Fibroblast of peridontal ligament (primary cell): ENCODE data around the gene GDPD5.
A peak's percentile ranks its signal among the peaks of the same experiment; 100 is the strongest.

Experiments used
- DNase-seq: peaks from one replicate; pipeline ENCODE4 v3.0.0-alpha.2; 2010; ENCODE audit errors: extremely low read depth

GDPD5 gene

DNA sequence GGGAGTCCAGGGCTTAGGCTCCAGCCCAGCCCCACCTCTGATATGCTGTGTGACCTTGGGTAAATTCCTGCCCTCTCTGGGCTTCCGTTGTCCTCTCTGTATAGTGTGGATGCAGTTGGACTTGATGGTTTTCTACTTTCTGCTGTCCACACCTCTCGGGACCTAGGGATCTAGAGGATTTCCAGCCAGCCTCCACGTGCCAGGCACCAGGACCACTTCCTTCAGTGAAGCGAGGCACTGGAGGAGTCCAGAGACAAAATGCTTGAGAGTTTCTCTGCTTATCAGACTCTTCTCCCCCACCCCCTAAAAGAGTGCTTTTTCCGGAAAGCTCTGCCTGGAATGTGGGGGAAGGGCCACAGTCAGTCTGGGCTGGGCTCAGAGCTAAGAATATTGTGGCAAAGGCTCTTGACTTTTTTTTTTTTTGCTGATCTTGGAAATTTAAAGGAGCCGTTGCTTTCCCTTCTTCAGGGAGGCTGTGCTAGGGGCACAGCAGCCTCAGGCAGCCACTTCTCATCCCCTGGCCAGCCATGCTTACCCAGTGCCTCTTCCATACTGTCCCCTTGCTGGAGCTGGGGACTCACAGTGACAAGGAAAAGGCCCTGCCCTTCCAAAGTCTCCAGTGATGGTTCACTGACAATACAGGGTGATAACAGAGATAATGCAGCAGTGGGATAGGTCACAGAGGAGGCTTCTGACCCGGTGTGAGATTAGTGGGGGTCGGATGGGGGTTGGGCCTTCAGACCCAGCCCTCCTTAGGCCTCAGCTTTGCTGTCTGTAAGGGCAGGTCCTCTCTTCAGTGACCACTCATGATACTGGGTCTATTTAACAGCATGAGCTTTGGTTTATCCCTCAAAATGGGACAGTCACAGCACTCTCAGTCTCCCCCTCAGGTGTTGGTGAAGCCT lies 33.5 kb upstream of the GDPD5 start:
- peak; percentile 90 for DNase-seq

DNA sequence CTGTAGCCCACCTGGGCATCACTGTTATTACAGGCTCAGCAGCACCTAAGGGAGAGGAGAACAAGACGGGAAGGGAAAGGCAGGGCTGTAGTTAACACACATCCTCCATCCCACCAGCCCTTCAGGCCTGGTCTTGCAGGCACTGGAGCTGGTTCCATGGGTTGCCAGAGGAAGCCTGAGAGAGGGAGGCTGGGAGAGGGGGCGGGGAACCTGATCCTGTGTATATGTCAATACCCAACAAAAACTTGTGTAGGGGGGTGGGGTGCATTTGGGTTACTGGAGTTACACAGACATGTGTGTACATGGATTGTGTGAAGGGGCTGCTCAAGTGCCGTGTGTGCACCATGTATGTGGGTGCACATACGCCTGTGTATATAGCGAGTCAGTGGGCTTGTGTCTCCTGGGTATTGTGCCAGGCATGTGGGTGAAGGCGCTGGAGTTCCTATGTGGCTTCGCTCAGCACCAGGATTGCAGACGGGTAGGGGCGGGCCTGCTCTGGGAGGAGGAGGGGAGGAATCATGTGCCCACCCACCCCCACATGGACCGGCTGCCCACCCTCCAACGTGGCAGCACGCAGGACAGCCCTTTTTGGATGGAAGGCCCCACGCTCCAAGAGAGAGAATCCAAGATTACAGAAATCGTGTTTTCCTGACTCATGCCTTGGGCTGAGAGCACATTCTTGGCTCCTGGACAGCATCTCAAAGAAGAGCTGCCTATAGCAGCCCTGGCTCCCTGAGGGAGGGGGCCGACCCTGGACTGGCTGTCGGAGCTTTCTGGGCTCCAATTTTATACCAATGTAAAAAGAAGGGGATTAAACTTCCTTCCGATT lies 32.1 kb upstream of the GDPD5 start:
- DNase-seq: peak; percentile 98

- no peak for DNase-seq
Observed at GRCh38 chr11:75556275-75556674, 30.5 kb upstream of the GDPD5 start.

GRCh38 chr11:75555079-75555811 lies 29.5 kb upstream of the GDPD5 start:
- DNase-seq: no peak

DNA sequence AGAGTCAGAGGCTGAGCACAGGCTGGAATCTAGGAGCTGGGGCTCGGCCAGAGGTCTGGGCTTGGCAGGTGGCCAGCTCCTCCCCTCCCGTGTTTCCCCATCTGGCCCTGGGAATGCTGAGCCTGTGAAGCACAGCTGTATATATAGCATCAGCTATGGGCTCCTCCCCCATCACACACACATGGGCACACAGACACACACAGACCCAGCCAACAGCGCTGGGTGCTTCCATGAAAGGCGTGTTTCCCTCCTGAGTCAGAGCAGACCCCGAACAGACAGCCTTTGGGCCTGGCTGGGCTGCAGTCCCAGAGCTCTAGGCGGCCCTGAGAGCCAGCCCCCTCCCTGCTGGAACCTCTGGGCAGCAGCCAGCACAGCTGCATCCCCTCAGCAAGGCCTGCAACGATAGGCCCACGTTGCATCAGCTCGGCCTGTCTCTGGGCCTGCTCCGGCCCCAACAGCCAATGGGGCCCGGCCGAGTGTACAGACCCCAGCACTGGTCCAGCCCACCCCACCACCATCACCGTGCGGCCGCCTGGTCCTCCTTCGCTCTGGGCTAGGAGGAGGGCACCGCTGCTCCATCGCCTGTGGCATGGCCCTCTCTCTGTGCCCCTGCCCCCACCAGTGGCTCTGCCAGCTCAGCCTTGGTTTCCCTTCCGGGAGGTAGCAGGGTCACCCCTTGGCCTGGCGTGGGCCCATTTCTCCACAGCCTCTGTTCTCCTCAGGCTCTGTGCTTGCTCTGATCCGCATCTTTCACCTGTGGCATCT lies 28.7 kb upstream of the GDPD5 start:
- DNase-seq: peak; percentile 100

GRCh38 chr11:75553889-75554257 lies 28.1 kb upstream of the GDPD5 start:
- no peak for DNase-seq

DNA sequence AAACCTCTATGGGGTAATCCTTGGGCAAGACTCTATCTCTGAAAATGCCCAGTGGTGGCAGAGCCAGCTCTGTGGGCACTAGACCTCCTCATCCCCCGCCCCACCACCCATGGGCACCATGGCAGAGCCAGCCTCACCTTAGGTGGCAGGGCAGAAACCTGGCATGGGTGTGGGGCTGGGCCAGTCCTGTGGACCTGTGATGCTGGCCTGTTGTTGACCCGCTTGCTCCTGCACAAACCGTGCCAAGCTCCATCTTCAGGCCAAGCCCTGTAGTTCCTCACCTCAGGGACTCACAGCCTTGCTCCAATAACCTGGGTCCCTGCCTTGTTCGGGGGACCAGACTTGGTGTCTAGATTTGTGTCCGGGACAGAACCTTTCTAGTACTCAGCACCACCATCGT lies 27.4 kb upstream of the GDPD5 start:
- no peak for DNase-seq

- no peak for DNase-seq
Observed at GRCh38 chr11:75549370-75549958, 23.7 kb upstream of the GDPD5 start.

GRCh38 chr11:75548595-75549272 lies 23.0 kb upstream of the GDPD5 start:
- no peak for DNase-seq

- peak; percentile 71 for DNase-seq
Observed at GRCh38 chr11:75547617-75548058, 21.9 kb upstream of the GDPD5 start.

DNA sequence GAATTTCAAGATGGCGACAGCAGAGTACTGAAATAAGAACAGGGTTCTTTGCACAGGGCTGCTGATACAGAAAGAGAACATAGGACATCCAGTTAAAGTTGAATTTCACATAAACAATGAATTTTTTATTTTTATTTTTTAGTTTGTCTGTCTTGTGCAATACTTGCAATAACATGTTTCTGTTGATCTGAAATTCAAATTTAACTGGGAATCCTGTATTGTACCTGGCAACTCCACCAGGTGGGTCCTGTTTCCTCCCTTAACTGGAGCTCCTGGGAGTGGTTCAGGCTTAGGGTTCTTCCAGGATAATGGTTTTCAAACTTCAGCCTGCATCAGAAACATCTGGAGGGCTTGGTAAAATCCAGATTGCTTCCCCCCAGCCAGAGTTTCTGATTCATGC lies 21.4 kb upstream of the GDPD5 start:
- DNase-seq: no peak

GRCh38 chr11:75543806-75544205 lies 18.1 kb upstream of the GDPD5 start:
- no peak for DNase-seq

GRCh38 chr11:75542088-75542438 lies 16.3 kb upstream of the GDPD5 start:
- DNase-seq: no peak

DNA sequence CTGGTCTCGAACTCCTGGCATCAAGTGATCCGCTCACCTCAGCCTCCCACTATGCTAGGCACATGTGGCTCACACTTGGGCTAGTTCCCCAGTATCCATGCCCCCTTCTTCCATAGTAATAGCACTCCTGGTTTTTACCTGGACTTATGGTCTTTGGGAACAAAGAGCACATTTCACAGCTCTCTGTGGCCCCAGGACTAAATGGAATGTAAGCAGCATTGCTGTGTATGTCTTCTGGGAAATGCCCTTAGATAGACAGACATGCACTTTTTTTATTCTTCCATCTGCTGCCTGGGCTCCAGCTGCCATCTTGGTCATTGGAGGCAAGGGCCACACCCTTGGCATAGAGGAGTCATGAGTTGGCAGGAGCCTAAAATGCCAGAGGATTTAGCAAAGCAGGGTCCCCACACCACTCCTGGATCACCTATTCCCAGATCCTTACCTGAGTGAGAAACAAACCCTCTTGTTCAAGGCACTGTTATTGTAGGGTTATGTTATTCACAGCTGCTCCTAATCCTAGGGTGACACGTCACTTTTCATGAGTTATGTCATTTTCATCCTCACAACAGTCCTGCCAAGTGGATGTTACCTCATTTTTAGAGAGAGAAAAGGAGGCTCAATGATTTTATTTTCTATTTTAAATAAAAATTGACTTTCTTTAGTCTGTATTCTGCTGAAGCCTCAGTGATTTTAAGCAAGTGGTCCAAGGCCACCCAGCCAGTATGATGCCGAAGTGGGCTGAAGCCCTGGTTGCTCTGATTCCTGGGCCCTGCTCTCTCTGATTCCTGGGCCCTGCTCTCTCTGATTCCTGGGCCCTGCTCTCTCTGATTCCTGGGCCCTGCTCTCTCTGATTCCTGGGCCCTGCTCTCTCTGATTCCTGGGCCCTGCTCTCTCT lies 15.7 kb upstream of the GDPD5 start:
- DNase-seq: no peak

DNA sequence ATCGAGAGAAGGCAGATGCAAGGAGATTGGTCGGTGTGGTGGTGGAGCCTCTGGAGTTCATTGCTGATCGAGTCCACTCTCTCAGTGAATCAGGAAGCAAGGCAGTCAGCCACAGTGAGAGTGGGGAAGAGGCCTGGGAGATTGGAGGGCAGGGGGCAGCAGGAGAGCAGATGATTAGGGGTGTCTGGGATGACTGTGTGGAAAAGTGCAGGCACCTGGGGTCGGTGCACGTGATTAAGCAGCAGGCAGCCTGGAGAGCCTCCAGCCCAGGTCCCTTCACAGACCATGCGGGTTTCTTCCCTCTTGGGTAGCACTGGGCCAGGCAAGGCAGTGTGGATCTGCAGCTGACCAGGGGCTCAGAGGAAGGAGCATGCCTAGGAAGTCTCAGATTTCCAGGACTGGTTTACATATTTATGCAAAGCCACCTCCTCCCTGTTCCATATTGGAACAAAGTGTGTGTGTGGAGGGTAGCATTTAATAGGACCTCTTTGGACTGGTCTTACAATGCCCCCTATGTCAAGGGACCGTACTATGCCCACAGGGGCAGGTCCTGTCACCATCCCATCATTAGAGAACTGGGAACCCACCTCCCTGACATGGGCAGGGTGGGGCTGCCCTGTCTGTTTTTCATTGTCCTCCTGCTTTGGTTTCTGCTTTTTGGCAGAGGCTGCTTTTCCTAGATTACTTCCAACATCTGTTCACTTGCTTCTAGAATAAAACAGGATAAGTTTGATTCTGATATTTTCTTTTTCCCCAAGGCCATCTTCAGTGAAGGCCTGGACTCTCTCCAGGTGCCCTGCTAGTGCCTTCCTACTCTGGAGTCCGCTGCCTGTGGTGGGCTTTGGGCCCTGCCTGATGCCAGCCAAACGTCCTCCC lies 14.0 kb upstream of the GDPD5 start:
- no peak for DNase-seq

GRCh38 chr11:75538150-75538942 lies 12.6 kb upstream of the GDPD5 start:
- DNase-seq: no peak

- no peak for DNase-seq
Observed at GRCh38 chr11:75537740-75538139, 12.0 kb upstream of the GDPD5 start.
